Measurements from ENCODE around the gene C1orf216. TPM values are rescaled to one million over a fixed set of nuclear protein-coding genes. Genes with fewer than 3 reads are reported as not detected.
"Not testable (repeated sequence)": the region's sequence is repeated elsewhere in the genome, so short reads cannot be mapped to it uniquely, and the experiment has no call there.

Gene C1orf216
- polyA plus RNA-seq, 1 donor from 2014 or later: 6.7 TPM

- Histone ChIP-seq H3K4me2 (ENCODE audit: low read length) (no peak overlapping the region), H3K27ac (ENCODE audit: low read length) (no peak overlapping the region)
- TF ChIP-seq SMC3 (conservative IDR thresholded peaks at IDR 0.05; ENCODE audit: poor library complexity): no peak
These were observed 16.2 kb downstream of the C1orf216 start for GRCh38 chr1:35702508-35702907.

GRCh38 chr1:35699152-35699551, 19.5 kb downstream of the C1orf216 start:
- not testable (repeated sequence) for H3K27me3 ChIP-seq (ENCODE audit: insufficient read depth, low read depth, low read length); H3K27ac ChIP-seq (ENCODE audit: low read length); H3K36me3 ChIP-seq (ENCODE audit: insufficient read depth, low read length); H3K9ac ChIP-seq (ENCODE audit: low read length); H2AFZ ChIP-seq (ENCODE audit: low read depth, low read length); H4K20me1 ChIP-seq (ENCODE audit: insufficient read depth); H3F3A ChIP-seq (ENCODE audit: insufficient read depth, low read length, poor library complexity, severe bottlenecking); H3K79me2 ChIP-seq (replicated peaks; ENCODE audit: insufficient read depth, low read length); H3K9me3 ChIP-seq (ENCODE audit: low read length); H3K9me2 ChIP-seq (ENCODE audit: insufficient read depth, low read length); H3K4me2 ChIP-seq (ENCODE audit: low read length); H3K4me3 ChIP-seq (ENCODE audit: low read length)

More at GRCh38 chr1:35702508-35702907, 16.2 kb downstream of the C1orf216 start:
- H3K9me3 ChIP-seq (ENCODE audit: low read length): no peaks in the 10 kb centered on the region
- H3K9me2 ChIP-seq (ENCODE audit: insufficient read depth, low read length): no peaks in the 10 kb centered on the region
- no peaks in the 10 kb centered on the region for H3K36me3 ChIP-seq (ENCODE audit: insufficient read depth, low read length)
- peaks cover 3% of the 10 kb centered on the region for H4K20me1 ChIP-seq (ENCODE audit: insufficient read depth)
- no peaks in the 10 kb centered on the region for H3K79me2 ChIP-seq (replicated peaks; ENCODE audit: insufficient read depth, low read length)
- no peak overlapping the region for H2AFZ ChIP-seq (ENCODE audit: low read depth, low read length)
- no peak overlapping the region for H3K9ac ChIP-seq (ENCODE audit: low read length)
- no peaks in the 10 kb centered on the region for H3F3A ChIP-seq (ENCODE audit: insufficient read depth, low read length, poor library complexity, severe bottlenecking)
- H3K4me3 ChIP-seq (ENCODE audit: low read length): no peak overlapping the region
- peaks cover 7% of the 10 kb centered on the region for H3K27me3 ChIP-seq (ENCODE audit: insufficient read depth, low read depth, low read length)

GRCh38 chr1:35692317-35692716, 26.4 kb downstream of the C1orf216 start:
- Histone ChIP-seq H3K9ac (ENCODE audit: low read length) (no peak overlapping the region), H3K36me3 (ENCODE audit: insufficient read depth, low read length) (no peaks in the 10 kb centered on the region), H3K4me2 (ENCODE audit: low read length) (no peak overlapping the region), H3K9me3 (ENCODE audit: low read length) (no peaks in the 10 kb centered on the region), H3F3A (ENCODE audit: insufficient read depth, low read length, poor library complexity, severe bottlenecking) (no peaks in the 10 kb centered on the region), H3K27ac (ENCODE audit: low read length) (no peak overlapping the region), H3K9me2 (ENCODE audit: insufficient read depth, low read length) (no peaks in the 10 kb centered on the region), H4K20me1 (ENCODE audit: insufficient read depth) (no peaks in the 10 kb centered on the region), H3K79me2 (replicated peaks; ENCODE audit: insufficient read depth, low read length) (no peaks in the 10 kb centered on the region), H3K27me3 (ENCODE audit: insufficient read depth, low read depth, low read length) (no peaks in the 10 kb centered on the region), H2AFZ (ENCODE audit: low read depth, low read length) (no peak overlapping the region), H3K4me3 (ENCODE audit: low read length) (no peak overlapping the region)
- no peak for TF ChIP-seq EP300 (conservative IDR thresholded peaks at IDR 0.05; ENCODE audit: poor library complexity, severe bottlenecking)
- no peak for TF ChIP-seq EZH2 (IDR thresholded peaks at IDR 0.05; ENCODE audit: borderline replicate concordance, insufficient read depth, low read length, poor library complexity, severe bottlenecking)
- no peak for TF ChIP-seq CTCF (IDR thresholded peaks at IDR 0.05; ENCODE audit: poor library complexity, severe bottlenecking)
- TF ChIP-seq RAD21 (conservative IDR thresholded peaks at IDR 0.05): no peak
- TF ChIP-seq SMC3 (conservative IDR thresholded peaks at IDR 0.05; ENCODE audit: poor library complexity): no peak
- TF ChIP-seq REST (IDR thresholded peaks at IDR 0.05; ENCODE audit: borderline replicate concordance): no peak
- no peak for TF ChIP-seq MXI1 (conservative IDR thresholded peaks at IDR 0.05; ENCODE audit: poor library complexity, severe bottlenecking)
- TF ChIP-seq TAF1 (IDR thresholded peaks at IDR 0.05; ENCODE audit: low read depth): no peak
- no peak for TF ChIP-seq POLR2AphosphoS5 (IDR thresholded peaks at IDR 0.05)

All from neural cell (in vitro differentiated cells).